ENCODE results near the gene NRL. TPM values are rescaled to one million over a fixed set of nuclear protein-coding genes. Genes with fewer than 3 reads are reported as not detected.

Gene NRL
- total RNA-seq, 1 experiment from 2014 or later: 2.3 TPM

- no TSS peak for BruUV-seq (replicated peaks)
Observed at GRCh38 chr14:24146453-24146977, 31.8 kb upstream of the NRL start, which contains the start of gene PSME2. PSME2 (minus strand) TSS chr14:24146610; CDS start chr14:24146581, 29 bp downstream.

DNA sequence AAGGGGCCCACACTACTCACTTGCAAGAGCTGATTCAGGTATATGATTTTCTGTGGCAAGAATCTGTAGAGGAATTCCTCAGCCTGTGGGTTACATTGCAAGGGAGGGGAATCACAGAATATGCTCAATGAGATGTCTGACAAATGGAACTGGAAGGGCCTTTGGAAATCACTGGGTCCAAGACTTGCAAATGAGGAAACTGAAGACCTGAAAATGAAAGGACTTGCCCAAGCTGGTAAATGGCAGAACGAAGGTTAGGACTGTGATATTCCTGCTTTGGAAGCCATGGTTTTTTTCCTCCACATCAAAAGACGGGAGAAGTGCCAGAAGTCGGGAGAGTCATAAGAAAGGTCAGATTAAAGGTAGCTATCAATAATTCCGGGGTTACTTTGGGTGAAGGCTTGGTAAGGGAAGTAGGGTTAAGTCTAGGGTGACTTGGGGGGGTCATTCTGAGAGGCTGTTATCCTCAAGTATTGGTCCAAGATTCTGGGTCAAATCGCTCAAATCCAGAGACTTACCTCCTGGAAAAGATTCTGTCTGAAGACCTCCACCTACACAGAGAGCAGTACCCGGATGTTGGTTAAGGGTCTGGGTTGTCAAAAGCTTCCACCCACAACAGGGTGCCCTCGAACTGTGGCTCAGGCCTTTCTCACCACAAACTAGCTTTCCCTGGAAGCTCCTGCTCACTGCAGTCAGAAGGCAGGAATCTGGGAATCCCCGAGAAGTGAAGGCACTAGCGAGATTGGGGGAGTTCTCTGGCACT lies 31.1 kb upstream of the NRL start:
- H3K4me2 ChIP-seq: peak overlapping the region; percentile 93
- no peaks in the 10 kb centered on the region for H3K9me2 ChIP-seq (ENCODE audit: insufficient read depth)
- H3K36me3 ChIP-seq (ENCODE audit: low read depth): no peaks in the 10 kb centered on the region; the same call in 1 of the 2 replicates
- TSS peak; percentile 53 for BruUV-seq (replicated peaks)
- H3K4me3 ChIP-seq: peak overlapping the region; percentile 63
- H3K27me3 ChIP-seq (ENCODE audit: insufficient read depth, low read depth): no peaks in the 10 kb centered on the region
- TF ChIP-seq, protein P1, sequence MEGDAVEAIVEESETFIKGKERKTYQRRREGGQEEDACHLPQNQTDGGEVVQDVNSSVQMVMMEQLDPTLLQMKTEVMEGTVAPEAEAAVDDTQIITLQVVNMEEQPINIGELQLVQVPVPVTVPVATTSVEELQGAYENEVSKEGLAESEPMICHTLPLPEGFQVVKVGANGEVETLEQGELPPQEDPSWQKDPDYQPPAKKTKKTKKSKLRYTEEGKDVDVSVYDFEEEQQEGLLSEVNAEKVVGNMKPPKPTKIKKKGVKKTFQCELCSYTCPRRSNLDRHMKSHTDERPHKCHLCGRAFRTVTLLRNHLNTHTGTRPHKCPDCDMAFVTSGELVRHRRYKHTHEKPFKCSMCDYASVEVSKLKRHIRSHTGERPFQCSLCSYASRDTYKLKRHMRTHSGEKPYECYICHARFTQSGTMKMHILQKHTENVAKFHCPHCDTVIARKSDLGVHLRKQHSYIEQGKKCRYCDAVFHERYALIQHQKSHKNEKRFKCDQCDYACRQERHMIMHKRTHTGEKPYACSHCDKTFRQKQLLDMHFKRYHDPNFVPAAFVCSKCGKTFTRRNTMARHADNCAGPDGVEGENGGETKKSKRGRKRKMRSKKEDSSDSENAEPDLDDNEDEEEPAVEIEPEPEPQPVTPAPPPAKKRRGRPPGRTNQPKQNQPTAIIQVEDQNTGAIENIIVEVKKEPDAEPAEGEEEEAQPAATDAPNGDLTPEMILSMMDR (conservative IDR thresholded peaks at IDR 0.05): no peak
- H3K79me2 ChIP-seq (ENCODE audit: low read depth): peaks cover 37% of the 10 kb centered on the region
- no peaks in the 10 kb centered on the region for H3K9me3 ChIP-seq (ENCODE audit: insufficient read depth, low read depth)
- H2AFZ ChIP-seq: peak overlapping the region; percentile 79
- no peaks in the 10 kb centered on the region for H4K20me1 ChIP-seq (ENCODE audit: insufficient read depth)
- no peak for DNase-seq
- ChIA-PET CTCF (interaction anchor here (0.6 to 1.4 kb wide), 3 partner anchors 15 to 54 kb away, joined by 3 to 4 read pairs (median 4); partner anchors contain the start of genes DCAF11, IRF9 and NRL), POLR2A (ENCODE audit: unreplicated experiment) (interaction anchor here (0.5 to 1.8 kb wide), 3 partner anchors 9 to 35 kb away, joined by 4 to 26 read pairs (median 5); partner anchors contain the start of genes DCAF11 and NRL)
- H3K4me1 ChIP-seq (replicated peaks; ENCODE audit: insufficient read depth): peaks cover 15% of the 10 kb centered on the region
- peaks cover 10% of the 10 kb centered on the region for H3F3A ChIP-seq (ENCODE audit: insufficient read depth, low read depth)
- H3K27ac ChIP-seq: peak overlapping the region; percentile 29; the same call in 1 of the 2 replicates
- intact Hi-C loops (cut with micrococcal nuclease; ENCODE audit: unreplicated experiment): loop anchor here (1.0 to 2.0 kb wide), 2 partner anchors 32 to 67 kb away; partner anchors contain the start of genes CHMP4A, DCAF11 and NRL

More at GRCh38 chr14:24146453-24146977, 31.8 kb upstream of the NRL start, which contains the start of gene PSME2:
- Histone ChIP-seq H3K9me3 (ENCODE audit: insufficient read depth, low read depth) (no peaks in the 10 kb centered on the region), H3F3A (ENCODE audit: insufficient read depth, low read depth) (peaks cover 10% of the 10 kb centered on the region), H3K27me3 (ENCODE audit: insufficient read depth, low read depth) (no peaks in the 10 kb centered on the region), H3K79me2 (ENCODE audit: low read depth) (peaks cover 37% of the 10 kb centered on the region), H4K20me1 (ENCODE audit: insufficient read depth) (no peaks in the 10 kb centered on the region), H3K9me2 (ENCODE audit: insufficient read depth) (no peaks in the 10 kb centered on the region), H2AFZ (peak within 1 kb of the TSS; percentile 79), H3K27ac (peak within 1 kb of the TSS; percentile 29; the same call in 1 of the 2 replicates), H3K4me2 (peak within 1 kb of the TSS; percentile 93), H3K4me1 (replicated peaks; ENCODE audit: insufficient read depth) (peaks cover 15% of the 10 kb centered on the region), H3K4me3 (peak within 1 kb of the TSS; percentile 63), H3K36me3 (ENCODE audit: low read depth) (no peaks in the 10 kb centered on the region; the same call in 1 of the 2 replicates)
- no peak for TF ChIP-seq EZH2 (IDR thresholded peaks at IDR 0.05; ENCODE audit: low read depth)
- TF ChIP-seq, protein P1 (conservative IDR thresholded peaks at IDR 0.05): no peak
- ChIA-PET POLR2A (ENCODE audit: unreplicated experiment) (interaction anchor here (0.5 to 1.8 kb wide), 4 partner anchors 32 to 1026 kb away, joined by 3 to 26 read pairs (median 3); partner anchors contain the start of genes DCAF11 and NRL), CTCF (interaction anchor here (0.6 to 1.4 kb wide), 4 partner anchors 15 to 637 kb away, joined by 3 to 4 read pairs (median 4); partner anchors contain the start of genes DCAF11, IRF9 and NRL)
- intact Hi-C loops (cut with micrococcal nuclease; ENCODE audit: unreplicated experiment): loop anchor here (1.0 to 2.0 kb wide), 2 partner anchors 32 to 66 kb away; partner anchors contain the start of genes CHMP4A, DCAF11 and NRL
- DNase-seq: peak; percentile 90 to 95

- H3K36me3 ChIP-seq (ENCODE audit: low read depth): no peaks in the 10 kb centered on the region; the same call in 1 of the 2 replicates
- H3K9me3 ChIP-seq (ENCODE audit: insufficient read depth, low read depth): no peaks in the 10 kb centered on the region
- peak overlapping the region; percentile 63; the same call in 1 of the 2 replicates for H3K4me3 ChIP-seq
- peaks cover 15% of the 10 kb centered on the region for H3K4me1 ChIP-seq (replicated peaks; ENCODE audit: insufficient read depth)
- TF ChIP-seq, protein P1 (conservative IDR thresholded peaks at IDR 0.05): no peak
- intact Hi-C loops (cut with micrococcal nuclease; ENCODE audit: unreplicated experiment): no loop called here
- H3K4me2 ChIP-seq: peak overlapping the region; percentile 93
- no peaks in the 10 kb centered on the region for H3K9me2 ChIP-seq (ENCODE audit: insufficient read depth)
- no peak overlapping the region for H3K27ac ChIP-seq
- H4K20me1 ChIP-seq (ENCODE audit: insufficient read depth): no peaks in the 10 kb centered on the region
- no peak for DNase-seq
- CTCF ChIA-PET: interaction anchor here (0.6 kb wide), 2 partner anchors 11 to 53 kb away, joined by 4 to 5 read pairs; no protein-coding TSS in a partner anchor
- no TSS peak for BruUV-seq (replicated peaks)
- H3F3A ChIP-seq (ENCODE audit: insufficient read depth, low read depth): peaks cover 10% of the 10 kb centered on the region
- H3K79me2 ChIP-seq (ENCODE audit: low read depth): peaks cover 37% of the 10 kb centered on the region
- no peaks in the 10 kb centered on the region for H3K27me3 ChIP-seq (ENCODE audit: insufficient read depth, low read depth)
- POLR2A ChIA-PET (ENCODE audit: unreplicated experiment): interaction anchor here (0.6 kb wide), 1 partner anchor 8 kb away, joined by 5 read pairs; no protein-coding TSS in a partner anchor
- H2AFZ ChIP-seq: no peak overlapping the region
Observed at GRCh38 chr14:24145219-24145618, 30.5 kb upstream of the NRL start.

Measured in PC-9 (cell line).